GM12878 (cell line): ENCODE results near the gene PRICKLE4. TPM values are rescaled to one million over a fixed set of nuclear protein-coding genes. Genes with fewer than 3 reads are reported as not detected.

Experiments
- ATAC-seq: fragments of 200-7000 bp; cut with Tn5 transposase; 3 replicates; pipeline ENCODE4 v1.9.1; 2020; ENCODE audit warnings: mild to moderate bottlenecking, moderate library complexity
- BruUV-seq: library from RNA; stranded (reverse); fragments of 400-500 nt; replicated peaks from 2 replicates; lab custom pipeline; 2021; lab: Mats Ljungman, UMichigan
- CTCF ChIA-PET: fragments of 300-600 bp; sonication (Branson Sonifier 250); formaldehyde crosslinking; extraction: SDS; loops from one replicate; lab custom pipeline; 2021; ENCODE audit warnings: inconsistent platforms; lab: Yijun Ruan, JAX
- POLR2A ChIA-PET: fragments of 350-600 bp; formaldehyde crosslinking; extraction: SDS; loops from one replicate; lab custom pipeline; 2021; ENCODE audit warnings: inconsistent platforms; lab: Charles Lee
- RAD21 ChIA-PET: fragments of 300-600 bp; sonication (Branson Sonifier 250); formaldehyde crosslinking; loops from one replicate; lab custom pipeline; 2023; ENCODE audit warnings: antibody characterized with exemption; ENCODE audit not compliant: unreplicated experiment; lab: Charles Lee
- SMC1A ChIA-PET: fragments of 300-600 bp; sonication (Branson Sonifier 250); formaldehyde crosslinking; loops from one replicate; lab custom pipeline; 2023; ENCODE audit not compliant: unreplicated experiment, uncharacterized antibody; lab: Charles Lee
- DNase-seq: peaks from one replicate; pipeline ENCODE4 v3.0.0-alpha.2; 2011; ENCODE audit warnings: low read depth, low spot score
- FAIRE-seq: peaks from 3 replicates; lab custom pipeline; 2011; peaks lifted over from hg19 to GRCh38; lab: Jason Lieb, UNC
- H2AFZ ChIP-seq: 2 replicates; pipeline ENCODE4 v1.6.0; 2011; ENCODE audit warnings: low read depth, low read length, control low read depth; ENCODE audit not compliant: control insufficient read depth
- H3K27ac ChIP-seq: 2 replicates; pipeline ENCODE4 v1.5.1; 2011; ENCODE audit warnings: control low read depth; ENCODE audit not compliant: control insufficient read depth, insufficient read depth
- H3K27me3 ChIP-seq, 2 experiments: replicated peaks in 1 of 2; 2 replicates each; pipeline versions ENCODE4 v1.6.0 to v1.6.1; 2011; ENCODE audit warnings: low read length in 1 of 2; ENCODE audit not compliant: control insufficient read depth in 2 of 2, insufficient read depth in 2 of 2
- H3K36me3 ChIP-seq, 2 experiments: 2 replicates each; pipeline ENCODE4 v1.5.1; 2011; ENCODE audit warnings: low read length in 1 of 2; ENCODE audit not compliant: control insufficient read depth in 2 of 2, insufficient read depth in 2 of 2
- H3K4me1 ChIP-seq: 2 replicates; pipeline ENCODE4 v1.6.1; 2011; ENCODE audit warnings: mild to moderate bottlenecking, low read length, moderate library complexity, mixed read lengths; ENCODE audit not compliant: control insufficient read depth, insufficient read depth
- H3K4me2 ChIP-seq: 2 replicates; pipeline ENCODE4 v1.6.0; 2011; ENCODE audit warnings: control low read depth; ENCODE audit not compliant: control insufficient read depth, insufficient read depth
- H3K4me3 ChIP-seq: fragments of 200-600 bp; sonication (generic); 2 replicates; pipeline ENCODE4 v1.5.1; 2016
- H3K79me2 ChIP-seq: 2 replicates; pipeline ENCODE4 v1.6.0; 2011; ENCODE audit warnings: low read length; ENCODE audit not compliant: control insufficient read depth, insufficient read depth
- H3K9ac ChIP-seq: 2 replicates; pipeline ENCODE4 v1.8.0; 2011; ENCODE audit warnings: low read length, control low read depth, mixed read lengths; ENCODE audit not compliant: control insufficient read depth, insufficient read depth
- H3K9me3 ChIP-seq: replicated peaks from 3 replicates; pipeline ENCODE4 v1.5.1; 2011; ENCODE audit warnings: mild to moderate bottlenecking, low read length; ENCODE audit not compliant: control insufficient read depth, insufficient read depth
- H4K20me1 ChIP-seq: 2 replicates; pipeline ENCODE4 v1.6.0; 2011; ENCODE audit not compliant: control insufficient read depth, insufficient read depth
- BCLAF1 ChIP-seq: fragments of 450-650 bp; IDR thresholded peaks from 2 replicates; pipeline ENCODE4 v1.6.1; 2017; ENCODE audit warnings: antibody characterized with exemption, mild to moderate bottlenecking, moderate library complexity
- GATAD2B ChIP-seq: fragments of 450-650 bp; conservative IDR thresholded peaks from 2 replicates; pipeline ENCODE4 v1.6.1; 2017; ENCODE audit warnings: low read depth, mild to moderate bottlenecking, moderate library complexity
- IRF4 ChIP-seq: IDR thresholded peaks from 2 replicates; pipeline ENCODE4 v1.6.1; 2011; ENCODE audit warnings: low read depth, low read length
- KDM1A ChIP-seq: fragments of 200-600 bp; sonication (generic); IDR thresholded peaks from 2 replicates; pipeline ENCODE4 v1.6.1; 2016; ENCODE audit warnings: borderline replicate concordance
- MEF2B ChIP-seq: fragments of 450-650 bp; IDR thresholded peaks from 2 replicates; pipeline ENCODE4 v1.6.1; 2018; ENCODE audit warnings: mild to moderate bottlenecking, moderate library complexity; ENCODE audit not compliant: partially characterized antibody, poor library complexity, severe bottlenecking
- NFIC ChIP-seq: IDR thresholded peaks from 2 replicates; pipeline ENCODE4 v1.6.1; 2012; ENCODE audit warnings: low read depth, mild to moderate bottlenecking, inconsistent platforms, low read length, moderate library complexity
- NFYA ChIP-seq: IDR thresholded peaks from 2 replicates; pipeline ENCODE4 v1.6.1; 2011; ENCODE audit warnings: low read depth, mild to moderate bottlenecking, low read length, improper control_type of control experiment, borderline replicate concordance
- PBX3 ChIP-seq: IDR thresholded peaks from 2 replicates; pipeline ENCODE4 v1.6.1; 2011; ENCODE audit warnings: mild to moderate bottlenecking, low read depth, low read length, moderate library complexity; ENCODE audit not compliant: insufficient replicate concordance
- PKNOX1 ChIP-seq: fragments of 450-650 bp; IDR thresholded peaks from 2 replicates; pipeline ENCODE4 v1.6.1; 2016; ENCODE audit warnings: mild to moderate bottlenecking
- PML ChIP-seq: IDR thresholded peaks from 2 replicates; pipeline ENCODE4 v1.6.1; 2012; ENCODE audit warnings: low read length, inconsistent platforms
- SMAD5 ChIP-seq: IDR thresholded peaks from 2 replicates; pipeline ENCODE4 v1.6.1; 2016; ENCODE audit warnings: antibody characterized with exemption, low read depth
- SP1 ChIP-seq: IDR thresholded peaks from one replicate; pipeline ENCODE4 v1.6.1; 2011; ENCODE audit warnings: low read depth, low read length
- STAT3 ChIP-seq: IDR thresholded peaks from 2 replicates; pipeline ENCODE4 v1.6.1; 2011; ENCODE audit warnings: low read depth, low read length, improper control_type of control experiment
- SUZ12 ChIP-seq: fragments of 200-600 bp; sonication (generic); IDR thresholded peaks from one replicate; pipeline ENCODE4 v1.6.1; 2018; ENCODE audit warnings: antibody characterized with exemption, mild to moderate bottlenecking; ENCODE audit not compliant: unreplicated experiment
- YBX1 ChIP-seq: fragments of 450-650 bp; IDR thresholded peaks from 2 replicates; pipeline ENCODE4 v1.6.1; 2016; ENCODE audit warnings: antibody characterized with exemption
- ZBTB40 ChIP-seq: fragments of 450-650 bp; IDR thresholded peaks from 2 replicates; pipeline ENCODE4 v1.6.1; 2016; ENCODE audit warnings: mild to moderate bottlenecking, moderate library complexity, borderline replicate concordance
- WGBS: methylation state at CpG from one replicate; pipeline ENCODE4 v1.1.6; 2016; ENCODE audit warnings: low lambda C conversion rate; ENCODE audit not compliant: insufficient replicate concordance, insufficient coverage; ENCODE audit errors: missing lambda C conversion rate; 5-methylcytosine and 5-hydroxymethylcytosine counted together
- in situ Hi-C: fragments of 300-500 bp; cut with MboI; formaldehyde crosslinking; loops from 9 replicates; pipeline ENCODE4 v1.14.3; 2018; ENCODE audit warnings: mixed read lengths
- intact Hi-C: fragments of 100-400 bp; cut with micrococcal nuclease; formaldehyde crosslinking; loops from one replicate; pipeline ENCODE4 v1.14.2; 2022; ENCODE audit not compliant: unreplicated experiment
- polyA plus RNA-seq, 11 experiments: library from polyadenylated mRNA; depleted of rRNA in 4 of 11; unstranded in 6 of 11; stranded (reverse) in 5 of 11; fragments of >200 nt; fragmentation: Nextera tagmentation in 4 of 11; fragmentation: Illumina TruSeq in 1 of 11; extraction: Ambion mirVana in 4 of 11; extraction: Trizol in 1 of 11; gene quantifications; 1 replicate in 1 of 11; 2 replicates in 10 of 11; pipeline versions ENCODE4 v1.2.1 to v1.2.3, GENCODE V29; 2011 to 2016; ENCODE audit warnings: inconsistent platforms in 2 of 11, missing spikeins in 2 of 11, low read depth in 1 of 11
- total RNA-seq, 4 experiments: library from RNA; depleted of rRNA in 3 of 4; stranded (reverse); fragments of >200 nt in 3 of 4; fragmentation: Illumina TruSeq in 1 of 4; extraction: Trizol in 1 of 4; gene quantifications; 2 replicates each; pipeline versions ENCODE4 v1.2.1 to v1.2.3, GENCODE V29; 2013 to 2021

Gene PRICKLE4
- total and polyA plus RNA-seq, 10 of the 15 experiments (the other 5 are each of a cell fraction or from before 2014, with no cell fraction given): 0.33 to 0.85 (median 0.35) TPM; not detected in 7

- in situ Hi-C loops (no loop called here), intact Hi-C loops (no loop called here)
- ChIA-PET CTCF (interaction anchor here (0.9 to 2.6 kb wide), 4 partner anchors 13 to 290 kb away, joined by 3 to 9 read pairs (median 4); no protein-coding TSS in a partner anchor), RAD21 (interaction anchor here (0.6 kb wide), 1 partner anchor 34 kb away, joined by 3 read pairs; the partner anchor contains the start of gene PRICKLE4), POLR2A (interaction anchor here (0.6 to 0.9 kb wide), 2 partner anchors 10 to 171 kb away, joined by 3 read pairs; no protein-coding TSS in a partner anchor), SMC1A (interaction anchor here (0.9 to 1.4 kb wide), 3 partner anchors 18 to 79 kb away, joined by 3 to 4 read pairs (median 3); no protein-coding TSS in a partner anchor)
- H3K9me3 ChIP-seq: no peaks in the 10 kb centered on the region
- no peaks in the 10 kb centered on the region for H4K20me1 ChIP-seq
- TF ChIP-seq YBX1 (no peak), PML (no peak), NFIC (no peak), MEF2B (no peak), SP1 (no peak), ZBTB40 (no peak), BCLAF1 (no peak), NFYA (no peak), GATAD2B (no peak), PKNOX1 (no peak), SUZ12 (no peak), IRF4 (no peak), PBX3 (no peak), STAT3 (no peak), SMAD5 (no peak), KDM1A (no peak)
- no peak for ATAC-seq
- H2AFZ ChIP-seq: no peak overlapping the region
- H3K4me2 ChIP-seq: no peak overlapping the region
- no peak for FAIRE-seq
- no peak overlapping the region for H3K9ac ChIP-seq
- BruUV-seq: no TSS peak
- H3K27ac ChIP-seq: no peak overlapping the region
- H3K27me3 ChIP-seq: no peaks in the 10 kb centered on the region
- H3K4me3 ChIP-seq: no peak overlapping the region
- no peaks in the 10 kb centered on the region for H3K4me1 ChIP-seq
- DNase-seq: no peak
- no peaks in the 10 kb centered on the region for H3K79me2 ChIP-seq
- 93% methylated on average over 2 of the region's 2 CpGs for WGBS
- H3K36me3 ChIP-seq: no peaks in the 10 kb centered on the region
Measured at GRCh38 chr6:41813956-41814355, 33.4 kb downstream of the PRICKLE4 start.
